ENCODE measurements around the gene SCAF8. TPM values are rescaled to one million over a fixed set of nuclear protein-coding genes. Genes with fewer than 3 reads are reported as not detected.

Gene SCAF8
- polyA plus RNA-seq, 1 donor from 2014 or later: 34.1 TPM

DNA sequence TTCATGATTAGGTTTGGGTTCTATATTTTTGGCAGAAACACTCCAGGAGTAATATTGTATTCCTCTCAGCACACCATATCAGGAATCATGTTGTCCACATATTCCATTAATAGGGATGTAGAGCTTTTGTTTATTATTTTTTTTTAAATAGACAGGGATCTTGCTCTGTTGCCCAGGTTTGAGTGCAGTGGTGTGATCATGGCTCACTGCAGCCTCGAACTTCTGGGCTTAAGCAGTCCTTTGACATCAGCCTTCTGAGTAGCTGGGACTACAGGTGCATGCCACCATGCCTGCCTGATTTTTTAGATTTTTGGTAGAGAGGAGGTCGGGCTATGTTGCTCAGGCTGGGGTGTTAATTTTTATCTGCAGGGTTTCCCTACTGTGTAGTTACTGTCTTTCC is 12.0 kb downstream of the SCAF8 start:
- no peak for TF ChIP-seq EZH2 (IDR thresholded peaks at IDR 0.05; ENCODE audit: borderline replicate concordance, insufficient read depth, low read length, poor library complexity, severe bottlenecking)
- TF ChIP-seq TAF1 (IDR thresholded peaks at IDR 0.05; ENCODE audit: low read depth): no peak
- no peak for TF ChIP-seq POLR2AphosphoS5 (IDR thresholded peaks at IDR 0.05)
- no peak for TF ChIP-seq EP300 (conservative IDR thresholded peaks at IDR 0.05; ENCODE audit: poor library complexity, severe bottlenecking)
- TF ChIP-seq, protein P1, sequence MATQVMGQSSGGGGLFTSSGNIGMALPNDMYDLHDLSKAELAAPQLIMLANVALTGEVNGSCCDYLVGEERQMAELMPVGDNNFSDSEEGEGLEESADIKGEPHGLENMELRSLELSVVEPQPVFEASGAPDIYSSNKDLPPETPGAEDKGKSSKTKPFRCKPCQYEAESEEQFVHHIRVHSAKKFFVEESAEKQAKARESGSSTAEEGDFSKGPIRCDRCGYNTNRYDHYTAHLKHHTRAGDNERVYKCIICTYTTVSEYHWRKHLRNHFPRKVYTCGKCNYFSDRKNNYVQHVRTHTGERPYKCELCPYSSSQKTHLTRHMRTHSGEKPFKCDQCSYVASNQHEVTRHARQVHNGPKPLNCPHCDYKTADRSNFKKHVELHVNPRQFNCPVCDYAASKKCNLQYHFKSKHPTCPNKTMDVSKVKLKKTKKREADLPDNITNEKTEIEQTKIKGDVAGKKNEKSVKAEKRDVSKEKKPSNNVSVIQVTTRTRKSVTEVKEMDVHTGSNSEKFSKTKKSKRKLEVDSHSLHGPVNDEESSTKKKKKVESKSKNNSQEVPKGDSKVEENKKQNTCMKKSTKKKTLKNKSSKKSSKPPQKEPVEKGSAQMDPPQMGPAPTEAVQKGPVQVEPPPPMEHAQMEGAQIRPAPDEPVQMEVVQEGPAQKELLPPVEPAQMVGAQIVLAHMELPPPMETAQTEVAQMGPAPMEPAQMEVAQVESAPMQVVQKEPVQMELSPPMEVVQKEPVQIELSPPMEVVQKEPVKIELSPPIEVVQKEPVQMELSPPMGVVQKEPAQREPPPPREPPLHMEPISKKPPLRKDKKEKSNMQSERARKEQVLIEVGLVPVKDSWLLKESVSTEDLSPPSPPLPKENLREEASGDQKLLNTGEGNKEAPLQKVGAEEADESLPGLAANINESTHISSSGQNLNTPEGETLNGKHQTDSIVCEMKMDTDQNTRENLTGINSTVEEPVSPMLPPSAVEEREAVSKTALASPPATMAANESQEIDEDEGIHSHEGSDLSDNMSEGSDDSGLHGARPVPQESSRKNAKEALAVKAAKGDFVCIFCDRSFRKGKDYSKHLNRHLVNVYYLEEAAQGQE (IDR thresholded peaks at IDR 0.05; ENCODE audit: borderline replicate concordance): no peak
- TF ChIP-seq RAD21 (conservative IDR thresholded peaks at IDR 0.05): no peak
- no peak for TF ChIP-seq CTCF (IDR thresholded peaks at IDR 0.05; ENCODE audit: poor library complexity, severe bottlenecking)

GRCh38 chr6:154749341-154749740 is 16.1 kb downstream of the SCAF8 start:
- Histone ChIP-seq H3K36me3 (ENCODE audit: insufficient read depth, low read length) (no peaks in the 10 kb centered on the region), H3K27me3 (ENCODE audit: insufficient read depth, low read depth, low read length) (no peaks in the 10 kb centered on the region), H3F3A (ENCODE audit: insufficient read depth, low read length, poor library complexity, severe bottlenecking) (no peaks in the 10 kb centered on the region), H3K9me3 (ENCODE audit: low read length) (no peaks in the 10 kb centered on the region), H3K9ac (ENCODE audit: low read length) (no peak overlapping the region), H3K27ac (ENCODE audit: low read length) (no peak overlapping the region), H3K79me2 (replicated peaks; ENCODE audit: insufficient read depth, low read length) (peaks cover 89% of the 10 kb centered on the region), H2AFZ (ENCODE audit: low read depth, low read length) (no peak overlapping the region), H3K9me2 (ENCODE audit: insufficient read depth, low read length) (no peaks in the 10 kb centered on the region), H4K20me1 (ENCODE audit: insufficient read depth) (peaks cover 2% of the 10 kb centered on the region), H3K4me2 (ENCODE audit: low read length) (no peak overlapping the region), H3K4me3 (ENCODE audit: low read length) (no peak overlapping the region)
- TF ChIP-seq RAD21 (conservative IDR thresholded peaks at IDR 0.05) (no peak), TAF1 (IDR thresholded peaks at IDR 0.05; ENCODE audit: low read depth) (no peak), POLR2AphosphoS5 (IDR thresholded peaks at IDR 0.05) (no peak), SMC3 (conservative IDR thresholded peaks at IDR 0.05; ENCODE audit: poor library complexity) (no peak), MXI1 (conservative IDR thresholded peaks at IDR 0.05; ENCODE audit: poor library complexity, severe bottlenecking) (no peak), EZH2 (IDR thresholded peaks at IDR 0.05; ENCODE audit: borderline replicate concordance, insufficient read depth, low read length, poor library complexity, severe bottlenecking) (no peak)
- TF ChIP-seq, protein P1 (IDR thresholded peaks at IDR 0.05; ENCODE audit: borderline replicate concordance): no peak

More for the DNA sequence above, 12.0 kb downstream of the SCAF8 start:
- Histone ChIP-seq H3K9me3 (ENCODE audit: low read length) (no peaks in the 10 kb centered on the region), H3K79me2 (replicated peaks; ENCODE audit: insufficient read depth, low read length) (peaks cover 97% of the 10 kb centered on the region), H3K9ac (ENCODE audit: low read length) (no peak overlapping the region), H4K20me1 (ENCODE audit: insufficient read depth) (peaks cover 21% of the 10 kb centered on the region), H2AFZ (ENCODE audit: low read depth, low read length) (no peak overlapping the region), H3K9me2 (ENCODE audit: insufficient read depth, low read length) (no peaks in the 10 kb centered on the region), H3K4me3 (ENCODE audit: low read length) (no peak overlapping the region), H3K36me3 (ENCODE audit: insufficient read depth, low read length) (no peaks in the 10 kb centered on the region), H3K27ac (ENCODE audit: low read length) (no peak overlapping the region), H3F3A (ENCODE audit: insufficient read depth, low read length, poor library complexity, severe bottlenecking) (no peaks in the 10 kb centered on the region), H3K27me3 (ENCODE audit: insufficient read depth, low read depth, low read length) (no peaks in the 10 kb centered on the region), H3K4me2 (ENCODE audit: low read length) (no peak overlapping the region)
